Mammary epithelial cell (primary cell): ENCODE data around the gene PRPH.

Experiments used
- CTCF ChIP-seq, 2 donors: IDR thresholded peaks in 1 of 2; conservative IDR thresholded peaks in 1 of 2; 2 replicates each; pipeline ENCODE4 v1.5.1; 2011 to 2012; ENCODE audit warnings: inconsistent platforms in 2 of 2, low read length in 2 of 2, mild to moderate bottlenecking in 2 of 2, control low read depth in 1 of 2, low read depth in 1 of 2; ENCODE audit not compliant: insufficient read depth in 1 of 2; ENCODE audit errors: extremely low read depth in 1 of 2
- EZH2 ChIP-seq: IDR thresholded peaks from 2 replicates; pipeline ENCODE4 v1.6.1; 2012; ENCODE audit warnings: low read length, inconsistent platforms, borderline replicate concordance

- TF ChIP-seq CTCF (conservative IDR thresholded peaks at IDR 0.05 in 1 of 2, IDR thresholded peaks at IDR 0.05 in 1 of 2; ENCODE audit: extremely low read depth in 1 of 2, insufficient read depth in 1 of 2, low read depth in 1 of 2, low read length in 2 of 2) (no peak), EZH2 (no peak)
Measured at GRCh38 chr12:49341777-49342065, 46.8 kb downstream of the PRPH start.
